Stomach (tissue), 4 donors: Measurements from ENCODE around the gene ORC5.

Experiments
- CTCF ChIP-seq, 7 experiments: fragments of 450-650 bp in 4 of 7; fragments of 200-600 bp in 3 of 7; sonication (generic) in 3 of 7; IDR thresholded peaks; one replicate each; pipeline ENCODE4 v1.5.1; 2016 to 2019; ENCODE audit warnings: antibody characterized with exemption in 7 of 7, control low read depth in 2 of 7, mild to moderate bottlenecking in 1 of 7
- EP300 ChIP-seq: sonication (generic); formaldehyde crosslinking; IDR thresholded peaks from one replicate; pipeline ENCODE4 v1.6.1; 2017; ENCODE audit warnings: antibody characterized with exemption
- POLR2A ChIP-seq, 4 donors: fragments of 450-650 bp; IDR thresholded peaks; one replicate each; pipeline ENCODE4 v1.6.1; 2016; ENCODE audit warnings: antibody characterized with exemption in 4 of 4, control low read depth in 2 of 4, mild to moderate bottlenecking in 1 of 4, moderate library complexity in 1 of 4

GRCh38 chr7:104111271-104111670 is 96.5 kb downstream of the ORC5 start:
- no peak for TF ChIP-seq CTCF (IDR thresholded peaks at IDR 0.05)
- TF ChIP-seq POLR2A (IDR thresholded peaks at IDR 0.05): no peak
- no peak for TF ChIP-seq EP300
